ENCODE data around the gene IFFO2. TPM values are rescaled to one million over a fixed set of nuclear protein-coding genes. Genes with fewer than 3 reads are reported as not detected.
"Not testable (repeated sequence)": the region's sequence is repeated elsewhere in the genome, so short reads cannot be mapped to it uniquely, and the experiment has no call there.

The IFFO2 gene
- total and polyA plus RNA-seq, 4 donors: 6.6 to 19.7 (median 13.5) TPM

DNA sequence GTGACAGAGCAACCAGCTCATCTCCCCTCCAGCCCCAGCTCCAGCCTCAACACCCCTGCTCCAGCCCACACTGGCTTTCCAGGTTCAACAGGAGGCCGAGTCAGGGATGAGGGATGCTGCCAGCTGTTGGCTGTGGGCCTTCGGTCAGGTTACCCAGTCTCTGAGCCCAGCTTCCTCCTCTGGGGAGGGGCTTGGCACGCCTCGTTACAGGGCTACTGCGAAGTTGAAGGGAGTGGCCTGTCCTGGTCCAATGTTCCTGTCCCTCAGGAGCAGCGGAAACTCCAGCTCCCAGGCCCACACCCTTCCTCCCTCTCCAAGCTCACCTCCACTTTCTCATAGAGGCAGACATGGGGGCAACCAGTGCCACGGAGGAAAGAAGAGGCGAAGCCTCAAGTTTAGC lies 81.9 kb downstream of the IFFO2 start:
- DNase-seq (ENCODE audit: low read depth in 4 of 6, low spot score in 6 of 6): no peak
- Histone ChIP-seq H3K9me3 (ENCODE audit: control insufficient read depth, insufficient read depth, low read length) (no peaks in the 10 kb centered on the region), H3K4me1 (ENCODE audit: control insufficient read depth, insufficient read depth, low read length) (peaks cover 10% of the 10 kb centered on the region), H3K27ac (ENCODE audit: low read depth, low read length) (no peak overlapping the region), H3K27me3 (ENCODE audit: control insufficient read depth, insufficient read depth, low read length) (no peaks in the 10 kb centered on the region), H3K36me3 (ENCODE audit: control insufficient read depth, insufficient read depth, low read length) (peaks cover 66% of the 10 kb centered on the region), H3K4me3 (ENCODE audit: low read depth, low read length) (no peak overlapping the region)
- WGBS (ENCODE audit: insufficient coverage): 86% methylated on average over 8 of the region's 8 CpGs

GRCh38 chr1:18874036-18874435 lies 82.4 kb downstream of the IFFO2 start:
- Histone ChIP-seq H3K36me3 (ENCODE audit: control insufficient read depth, insufficient read depth, low read length) (peaks cover 62% of the 10 kb centered on the region), H3K27ac (ENCODE audit: low read depth, low read length) (no peak overlapping the region), H3K4me3 (ENCODE audit: low read depth, low read length) (no peak overlapping the region), H3K27me3 (ENCODE audit: control insufficient read depth, insufficient read depth, low read length) (no peaks in the 10 kb centered on the region), H3K4me1 (ENCODE audit: control insufficient read depth, insufficient read depth, low read length) (peaks cover 12% of the 10 kb centered on the region), H3K9me3 (ENCODE audit: control insufficient read depth, insufficient read depth, low read length) (no peaks in the 10 kb centered on the region)
- no peak for DNase-seq (ENCODE audit: low read depth in 4 of 6, low spot score in 6 of 6)
- 97% methylated on average over 5 of the region's 6 CpGs for WGBS (ENCODE audit: insufficient coverage)

- peaks cover 17% of the 10 kb centered on the region for H3K4me1 ChIP-seq (ENCODE audit: control insufficient read depth, insufficient read depth, low read length)
- 84% methylated on average over 8 of the region's 8 CpGs for WGBS (ENCODE audit: insufficient coverage)
- no peaks in the 10 kb centered on the region for H3K27me3 ChIP-seq (ENCODE audit: control insufficient read depth, insufficient read depth, low read length)
- no peaks in the 10 kb centered on the region for H3K9me3 ChIP-seq (ENCODE audit: control insufficient read depth, insufficient read depth, low read length)
- H3K36me3 ChIP-seq (ENCODE audit: control insufficient read depth, insufficient read depth, low read length): peaks cover 49% of the 10 kb centered on the region
- DNase-seq (ENCODE audit: low read depth in 4 of 6, low spot score in 6 of 6): no peak
- H3K27ac ChIP-seq (ENCODE audit: low read depth, low read length): no peak overlapping the region
- no peak overlapping the region for H3K4me3 ChIP-seq (ENCODE audit: low read depth, low read length)
These were observed 84.3 kb downstream of the IFFO2 start for GRCh38 chr1:18872071-18872611.

GRCh38 chr1:18871401-18872070 lies 84.9 kb downstream of the IFFO2 start:
- Histone ChIP-seq H3K27me3 (ENCODE audit: control insufficient read depth, insufficient read depth, low read length) (no peaks in the 10 kb centered on the region), H3K27ac (ENCODE audit: low read depth, low read length) (no peak overlapping the region), H3K4me3 (ENCODE audit: low read depth, low read length) (no peak overlapping the region), H3K36me3 (ENCODE audit: control insufficient read depth, insufficient read depth, low read length) (peaks cover 44% of the 10 kb centered on the region), H3K9me3 (ENCODE audit: control insufficient read depth, insufficient read depth, low read length) (no peaks in the 10 kb centered on the region), H3K4me1 (ENCODE audit: control insufficient read depth, insufficient read depth, low read length) (peaks cover 17% of the 10 kb centered on the region)
- no peak for DNase-seq (ENCODE audit: low read depth in 4 of 6, low spot score in 6 of 6)
- WGBS (ENCODE audit: insufficient coverage): 86% methylated on average over 7 of the region's 7 CpGs

- no peaks in the 10 kb centered on the region for H3K9me3 ChIP-seq (ENCODE audit: control insufficient read depth, insufficient read depth, low read length)
- WGBS (ENCODE audit: insufficient coverage): 96% methylated on average over 8 of the region's 10 CpGs
- H3K27ac ChIP-seq (ENCODE audit: low read depth, low read length): no peak overlapping the region
- H3K4me3 ChIP-seq (ENCODE audit: low read depth, low read length): no peak overlapping the region
- H3K27me3 ChIP-seq (ENCODE audit: control insufficient read depth, insufficient read depth, low read length): no peaks in the 10 kb centered on the region
- H3K4me1 ChIP-seq (ENCODE audit: control insufficient read depth, insufficient read depth, low read length): peaks cover 17% of the 10 kb centered on the region
- no peak for DNase-seq (ENCODE audit: low read depth in 4 of 6, low spot score in 6 of 6)
- H3K36me3 ChIP-seq (ENCODE audit: control insufficient read depth, insufficient read depth, low read length): peaks cover 39% of the 10 kb centered on the region
These were observed 85.5 kb downstream of the IFFO2 start for GRCh38 chr1:18870957-18871356.

DNA sequence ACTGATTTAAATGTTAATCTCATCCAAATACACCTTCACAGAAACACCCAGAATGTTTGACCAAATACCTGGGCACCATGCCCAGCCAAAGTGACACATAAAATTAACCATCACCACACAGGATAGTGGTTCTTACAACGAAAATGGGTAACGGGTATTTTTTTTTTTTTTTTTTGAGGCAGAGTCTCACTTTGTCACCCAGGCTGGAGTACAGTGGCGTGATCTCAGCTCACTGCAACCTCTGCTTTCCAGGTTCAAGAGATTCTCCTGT lies 85.9 kb downstream of the IFFO2 start:
- WGBS (ENCODE audit: insufficient coverage): 76% methylated on average over 3 of the region's 3 CpGs
- peaks cover 17% of the 10 kb centered on the region for H3K4me1 ChIP-seq (ENCODE audit: control insufficient read depth, insufficient read depth, low read length)
- H3K27ac ChIP-seq (ENCODE audit: low read depth, low read length); DNase-seq (ENCODE audit: low read depth in 4 of 6, low spot score in 6 of 6); H3K9me3 ChIP-seq (ENCODE audit: control insufficient read depth, insufficient read depth, low read length); H3K27me3 ChIP-seq (ENCODE audit: control insufficient read depth, insufficient read depth, low read length); H3K4me3 ChIP-seq (ENCODE audit: low read depth, low read length): not testable (repeated sequence)
- H3K36me3 ChIP-seq (ENCODE audit: control insufficient read depth, insufficient read depth, low read length): peaks cover 36% of the 10 kb centered on the region

DNA sequence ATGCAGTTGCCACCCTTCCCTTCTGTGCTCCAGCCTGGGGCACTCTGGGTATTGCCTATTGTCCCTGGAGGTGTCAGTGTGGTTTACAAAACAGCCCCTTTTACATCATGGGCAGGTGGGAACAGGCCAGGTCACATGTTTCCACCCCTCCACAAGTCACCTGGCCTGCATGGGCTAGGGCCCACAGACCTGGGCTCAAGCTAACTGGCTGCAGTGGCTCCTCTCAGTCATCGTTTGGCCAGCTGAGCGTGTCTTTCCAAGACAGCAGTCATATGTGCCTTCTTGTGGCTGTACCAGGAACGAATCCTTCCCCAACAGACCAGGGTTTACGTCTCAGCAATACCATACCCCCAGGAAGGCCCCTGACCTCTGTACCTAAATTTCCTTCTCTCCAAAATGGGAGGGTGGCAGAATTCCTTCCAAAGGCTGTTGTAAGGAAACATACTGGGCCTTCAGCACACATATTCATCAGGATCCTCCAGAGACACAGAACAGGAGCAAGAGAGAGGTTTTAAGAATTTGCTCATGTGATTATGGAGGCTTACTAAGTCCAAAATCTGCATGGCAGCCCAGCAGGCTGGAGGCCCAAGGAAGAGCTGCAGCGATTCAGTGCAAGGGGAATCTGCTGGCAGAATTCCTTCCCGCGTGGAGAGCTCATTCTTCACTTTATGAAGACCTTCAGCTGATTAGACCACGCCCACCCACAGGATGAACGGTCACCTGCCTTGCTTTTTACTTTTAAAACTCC lies 86.5 kb downstream of the IFFO2 start:
- H3K9me3 ChIP-seq (ENCODE audit: control insufficient read depth, insufficient read depth, low read length): no peaks in the 10 kb centered on the region
- peaks cover 31% of the 10 kb centered on the region for H3K36me3 ChIP-seq (ENCODE audit: control insufficient read depth, insufficient read depth, low read length)
- DNase-seq (ENCODE audit: low read depth in 4 of 6, low spot score in 6 of 6): no peak
- peaks cover 12% of the 10 kb centered on the region for H3K4me1 ChIP-seq (ENCODE audit: control insufficient read depth, insufficient read depth, low read length)
- H3K27me3 ChIP-seq (ENCODE audit: control insufficient read depth, insufficient read depth, low read length): no peaks in the 10 kb centered on the region
- H3K4me3 ChIP-seq (ENCODE audit: low read depth, low read length): no peak overlapping the region
- WGBS (ENCODE audit: insufficient coverage): 80% methylated on average over 8 of the region's 9 CpGs
- no peak overlapping the region for H3K27ac ChIP-seq (ENCODE audit: low read depth, low read length)

GRCh38 chr1:18868801-18869424 lies 87.6 kb downstream of the IFFO2 start:
- Histone ChIP-seq H3K27ac (ENCODE audit: low read depth, low read length) (no peak overlapping the region), H3K4me3 (ENCODE audit: low read depth, low read length) (no peak overlapping the region), H3K36me3 (ENCODE audit: control insufficient read depth, insufficient read depth, low read length) (peaks cover 21% of the 10 kb centered on the region), H3K9me3 (ENCODE audit: control insufficient read depth, insufficient read depth, low read length) (no peaks in the 10 kb centered on the region), H3K4me1 (ENCODE audit: control insufficient read depth, insufficient read depth, low read length) (peaks cover 10% of the 10 kb centered on the region), H3K27me3 (ENCODE audit: control insufficient read depth, insufficient read depth, low read length) (no peaks in the 10 kb centered on the region)
- WGBS (ENCODE audit: insufficient coverage): 68% methylated on average over 9 of the region's 12 CpGs
- DNase-seq (ENCODE audit: low read depth in 4 of 6, low spot score in 6 of 6): peak in 1 of 6 donors; percentile 15

DNA sequence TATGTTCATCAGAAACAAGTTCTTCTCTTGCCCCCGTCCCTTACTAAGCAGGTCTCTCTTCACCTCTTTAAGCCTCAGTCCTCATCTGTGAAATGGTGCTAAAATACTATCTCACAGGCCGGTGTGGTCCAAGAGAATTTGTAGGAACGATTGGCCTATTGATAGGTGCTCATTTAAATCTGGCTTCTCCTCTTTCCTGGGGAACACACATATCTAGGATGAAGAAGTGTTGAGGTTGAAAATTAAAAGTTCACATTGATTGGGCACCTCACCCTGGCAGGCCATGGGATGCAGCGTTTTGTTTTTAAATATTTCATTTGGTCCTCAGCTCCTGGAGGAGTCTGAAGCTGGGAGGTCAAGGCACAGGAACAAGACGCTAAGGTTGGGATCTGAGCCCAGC lies 88.1 kb downstream of the IFFO2 start:
- no peaks in the 10 kb centered on the region for H3K27me3 ChIP-seq (ENCODE audit: control insufficient read depth, insufficient read depth, low read length)
- no peak overlapping the region for H3K27ac ChIP-seq (ENCODE audit: low read depth, low read length)
- no peak overlapping the region for H3K4me3 ChIP-seq (ENCODE audit: low read depth, low read length)
- H3K36me3 ChIP-seq (ENCODE audit: control insufficient read depth, insufficient read depth, low read length): peaks cover 17% of the 10 kb centered on the region
- H3K4me1 ChIP-seq (ENCODE audit: control insufficient read depth, insufficient read depth, low read length): peaks cover 10% of the 10 kb centered on the region
- no peak for DNase-seq (ENCODE audit: low read depth in 4 of 6, low spot score in 6 of 6)
- H3K9me3 ChIP-seq (ENCODE audit: control insufficient read depth, insufficient read depth, low read length): no peaks in the 10 kb centered on the region
- WGBS (ENCODE audit: insufficient coverage): 88% methylated on average over 4 of the region's 5 CpGs
